ELF-1 (cell line): ENCODE results near the gene TRPC4.
"Not testable (repeated sequence)": the region's sequence is repeated elsewhere in the genome, so short reads cannot be mapped to it uniquely, and the experiment has no call there.

Source experiments
- DNase-seq: peaks from one replicate; pipeline ENCODE4 v3.0.0-alpha.2; 2016; ENCODE audit warnings: low read depth, low spot score

Gene TRPC4

GRCh38 chr13:37833411-37833810 is 36.2 kb downstream of the TRPC4 start:
- no peak for DNase-seq

GRCh38 chr13:37816276-37816675 is 53.3 kb downstream of the TRPC4 start:
- DNase-seq, result no peak

- no peak for DNase-seq
Observed at GRCh38 chr13:37811441-37811840, 58.1 kb downstream of the TRPC4 start.

- DNase-seq, result no peak
Observed at GRCh38 chr13:37806666-37807065, 62.9 kb downstream of the TRPC4 start.

GRCh38 chr13:37797631-37798030 is 71.9 kb downstream of the TRPC4 start:
- no peak for DNase-seq

GRCh38 chr13:37796795-37797194 is 72.8 kb downstream of the TRPC4 start:
- DNase-seq, result not testable (repeated sequence)

GRCh38 chr13:37795326-37795725 is 74.2 kb downstream of the TRPC4 start:
- no peak for DNase-seq

- no peak for DNase-seq
Observed at GRCh38 chr13:37791699-37792098, 77.9 kb downstream of the TRPC4 start.

- DNase-seq, result no peak
Observed at GRCh38 chr13:37788346-37788745, 81.2 kb downstream of the TRPC4 start.

- no peak for DNase-seq
Observed at GRCh38 chr13:37777676-37778075, 91.9 kb downstream of the TRPC4 start.

GRCh38 chr13:37775871-37776270 is 93.7 kb downstream of the TRPC4 start:
- DNase-seq, result no peak

- no peak for DNase-seq
Observed at GRCh38 chr13:37772644-37773043, 96.9 kb downstream of the TRPC4 start.

- no peak for DNase-seq
Observed at GRCh38 chr13:37769545-37769944, 100.0 kb downstream of the TRPC4 start.

GRCh38 chr13:37769078-37769477 is 100.5 kb downstream of the TRPC4 start:
- no peak for DNase-seq

GRCh38 chr13:37766502-37766901 is 103.1 kb downstream of the TRPC4 start:
- no peak for DNase-seq

GRCh38 chr13:37755349-37755748 is 114.2 kb downstream of the TRPC4 start:
- no peak for DNase-seq

- no peak for DNase-seq
Observed at GRCh38 chr13:37753776-37754175, 115.8 kb downstream of the TRPC4 start.

GRCh38 chr13:37752146-37752545 is 117.4 kb downstream of the TRPC4 start:
- no peak for DNase-seq

GRCh38 chr13:37751025-37751424 is 118.5 kb downstream of the TRPC4 start:
- DNase-seq, result no peak

- DNase-seq, result no peak
Observed at GRCh38 chr13:37748913-37749312, 120.7 kb downstream of the TRPC4 start.

- DNase-seq, result no peak
Observed at GRCh38 chr13:37747071-37747612, 122.4 kb downstream of the TRPC4 start.

- no peak for DNase-seq
Observed at GRCh38 chr13:37741536-37741935, 128.0 kb downstream of the TRPC4 start.

- no peak for DNase-seq
Observed at GRCh38 chr13:37736045-37736444, 133.5 kb downstream of the TRPC4 start.

GRCh38 chr13:37735293-37735692 is 134.3 kb downstream of the TRPC4 start:
- DNase-seq, result no peak
